Fibroblast of lung (primary cell): ENCODE data around the gene NOL9. TPM values are rescaled to one million over a fixed set of nuclear protein-coding genes. Genes with fewer than 3 reads are reported as not detected.

Experiments used
- DNase-seq, 2 donors: peaks; one replicate each; pipeline versions ENCODE4 v3.0.0 to v3.0.0-alpha.2; 2010; ENCODE audit warnings: low read depth in 2 of 2
- H2AFZ ChIP-seq: 2 replicates; pipeline ENCODE4 v1.5.1; 2012; ENCODE audit warnings: low read length, control low read depth, inconsistent platforms
- H3K27ac ChIP-seq: 2 replicates; pipeline ENCODE4 v1.5.1; 2011; ENCODE audit warnings: low read length, control low read depth; ENCODE audit not compliant: insufficient read depth
- H3K27me3 ChIP-seq: 2 replicates; pipeline ENCODE4 v1.5.1; 2011; ENCODE audit warnings: mild to moderate bottlenecking, low read length; ENCODE audit not compliant: control insufficient read depth, insufficient read depth
- H3K36me3 ChIP-seq: 2 replicates; pipeline ENCODE4 v1.5.1; 2011; ENCODE audit warnings: low read length; ENCODE audit not compliant: control insufficient read depth, insufficient read depth
- H3K4me1 ChIP-seq: 2 replicates; pipeline ENCODE4 v1.5.1; 2011; ENCODE audit warnings: low read length; ENCODE audit not compliant: control insufficient read depth, insufficient read depth; ENCODE audit errors: extremely low read depth
- H3K4me2 ChIP-seq: 2 replicates; pipeline ENCODE4 v1.5.1; 2011; ENCODE audit warnings: low read length, control low read depth; ENCODE audit not compliant: insufficient read depth; ENCODE audit errors: extremely low read depth
- H3K4me3 ChIP-seq, 4 experiments: fragments of 200-600 bp in 1 of 4; sonication (generic) in 1 of 4; replicated peaks in 1 of 4; 2 replicates each; pipeline ENCODE4 v1.5.1; 2011 to 2016; ENCODE audit warnings: low read length in 4 of 4, low read depth in 3 of 4, mild to moderate bottlenecking in 3 of 4, control low read depth in 2 of 4, inconsistent platforms in 1 of 4, mixed read lengths in 1 of 4; ENCODE audit not compliant: insufficient read depth in 1 of 4; ENCODE audit errors: control extremely low read depth in 1 of 4
- H3K79me2 ChIP-seq: 2 replicates; pipeline ENCODE4 v1.5.1; 2012; ENCODE audit warnings: mild to moderate bottlenecking, low read length, inconsistent platforms; ENCODE audit not compliant: control insufficient read depth, insufficient read depth
- H3K9ac ChIP-seq: 2 replicates; pipeline ENCODE4 v1.5.1; 2011; ENCODE audit warnings: mild to moderate bottlenecking, low read length, control low read depth; ENCODE audit not compliant: insufficient read depth
- H3K9me3 ChIP-seq: 2 replicates; pipeline ENCODE4 v1.5.1; 2012; ENCODE audit warnings: low read depth, low read length; ENCODE audit not compliant: control insufficient read depth, insufficient read depth
- H4K20me1 ChIP-seq: 2 replicates; pipeline ENCODE4 v1.5.1; 2011; ENCODE audit warnings: low read length; ENCODE audit not compliant: control insufficient read depth, insufficient read depth; ENCODE audit errors: extremely low read depth
- CTCF ChIP-seq, 2 donors: IDR thresholded peaks in 1 of 2; conservative IDR thresholded peaks in 1 of 2; 1 replicate in 1 of 2; 2 replicates in 1 of 2; pipeline ENCODE4 v1.5.1; 2011 to 2012; ENCODE audit warnings: low read length in 2 of 2, control low read depth in 1 of 2, inconsistent platforms in 1 of 2, low read depth in 1 of 2, mild to moderate bottlenecking in 1 of 2
- EZH2 ChIP-seq: IDR thresholded peaks from 2 replicates; pipeline ENCODE4 v1.5.1; 2012; ENCODE audit warnings: low read length, control low read depth, mild to moderate bottlenecking; ENCODE audit errors: missing control alignments
- polyA plus RNA-seq, 2 donors: library from polyadenylated mRNA; depleted of rRNA in 1 of 2; stranded (reverse) in 1 of 2; unstranded in 1 of 2; fragments of >200 nt; gene quantifications; 2 replicates each; pipeline ENCODE4 v1.2.1, GENCODE V29; 2011 to 2012; ENCODE audit warnings: missing spikeins in 1 of 2
- total RNA-seq: library from RNA; depleted of rRNA; stranded (reverse); fragments of >200 nt; gene quantifications from 2 replicates; pipeline ENCODE4 v1.2.1, GENCODE V29; 2014

NOL9 gene
- total and polyA plus RNA-seq, 2 donors (not counting 1 experiment from before 2014, with no cell fraction given): 17.5 to 19.0 TPM

- Histone ChIP-seq H3K4me3 (no peak overlapping the region), H3K27me3 (no peaks in the 10 kb centered on the region), H3K36me3 (no peaks in the 10 kb centered on the region), H3K27ac (no peak overlapping the region), H3K4me2 (no peak overlapping the region), H2AFZ (no peak overlapping the region), H3K79me2 (no peaks in the 10 kb centered on the region), H3K9me3 (no peaks in the 10 kb centered on the region), H3K9ac (no peak overlapping the region), H4K20me1 (no peaks in the 10 kb centered on the region), H3K4me1 (no peaks in the 10 kb centered on the region)
- no peak for DNase-seq
- TF ChIP-seq EZH2 (no peak), CTCF (conservative IDR thresholded peaks at IDR 0.05 in 1 of 2, IDR thresholded peaks at IDR 0.05 in 1 of 2; ENCODE audit: low read depth in 1 of 2, low read length in 2 of 2) (no peak)
Measured at GRCh38 chr1:6476483-6476882, 77.8 kb downstream of the NOL9 start.

GRCh38 chr1:6475381-6476133 is 78.8 kb downstream of the NOL9 start:
- TF ChIP-seq EZH2: no peak
- peak; percentile 77 to 83 for TF ChIP-seq CTCF (conservative IDR thresholded peaks at IDR 0.05 in 1 of 2, IDR thresholded peaks at IDR 0.05 in 1 of 2; ENCODE audit: low read depth in 1 of 2, low read length in 2 of 2)
- no peak for DNase-seq

GRCh38 chr1:6474815-6475282 is 79.5 kb downstream of the NOL9 start:
- no peaks in the 10 kb centered on the region for H3K36me3 ChIP-seq
- no peaks in the 10 kb centered on the region for H3K79me2 ChIP-seq
- H3K9me3 ChIP-seq: no peaks in the 10 kb centered on the region
- no peaks in the 10 kb centered on the region for H3K4me1 ChIP-seq
- no peak overlapping the region for H2AFZ ChIP-seq
- H4K20me1 ChIP-seq: no peaks in the 10 kb centered on the region
- no peak overlapping the region for H3K27ac ChIP-seq
- H3K4me3 ChIP-seq: no peak overlapping the region
- H3K4me2 ChIP-seq: no peak overlapping the region
- TF ChIP-seq EZH2 (no peak), CTCF (conservative IDR thresholded peaks at IDR 0.05 in 1 of 2, IDR thresholded peaks at IDR 0.05 in 1 of 2; ENCODE audit: low read depth in 1 of 2, low read length in 2 of 2) (no peak)
- H3K9ac ChIP-seq: no peak overlapping the region
- no peaks in the 10 kb centered on the region for H3K27me3 ChIP-seq
- no peak for DNase-seq

More at GRCh38 chr1:6475381-6476133, 78.8 kb downstream of the NOL9 start:
- Histone ChIP-seq H4K20me1 (no peaks in the 10 kb centered on the region), H3K27me3 (no peaks in the 10 kb centered on the region), H3K27ac (no peak overlapping the region), H3K4me3 (no peak overlapping the region), H3K9ac (no peak overlapping the region), H2AFZ (no peak overlapping the region), H3K9me3 (no peaks in the 10 kb centered on the region), H3K4me2 (no peak overlapping the region), H3K79me2 (no peaks in the 10 kb centered on the region), H3K36me3 (no peaks in the 10 kb centered on the region), H3K4me1 (no peaks in the 10 kb centered on the region)
